ENCODE data around the gene COX4I1.

DNA sequence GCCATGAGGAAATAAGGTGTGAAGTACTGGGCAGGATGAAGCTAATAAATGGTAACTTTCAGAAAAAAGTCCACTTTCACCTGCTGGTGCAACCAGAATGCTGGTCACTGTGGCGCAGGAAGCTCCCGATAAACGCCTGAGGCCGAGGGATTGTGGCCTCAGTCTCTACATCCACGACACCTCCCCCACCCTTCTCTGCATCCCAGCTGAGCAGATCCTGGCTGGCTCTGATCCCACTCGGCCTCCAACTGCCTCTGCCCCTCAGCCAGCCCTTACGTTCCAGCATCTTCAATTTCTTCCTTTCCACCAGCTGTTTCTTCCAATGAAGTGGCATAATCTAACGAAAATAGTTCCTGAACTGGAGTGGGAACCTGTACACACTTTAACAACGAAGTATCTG, 49.5 kb downstream of the COX4I1 start:
- TF ChIP-seq EZH2 (IDR thresholded peaks at IDR 0.05) (no peak), POLR2AphosphoS5 (IDR thresholded peaks at IDR 0.05; ENCODE audit: borderline replicate concordance, low read depth, low read length) (no peak), FOXP2 (optimal IDR thresholded peaks at IDR 0.05; ENCODE audit: control extremely low read depth, extremely low read length, insufficient read depth) (no peak)

All from SK-N-MC (cell line).